ENCODE measurements around the gene HERPUD1. TPM values are rescaled to one million over a fixed set of nuclear protein-coding genes. Genes with fewer than 3 reads are reported as not detected.

HERPUD1 gene
- total RNA-seq, 1 donor from 2014 or later: 144 TPM

DNA sequence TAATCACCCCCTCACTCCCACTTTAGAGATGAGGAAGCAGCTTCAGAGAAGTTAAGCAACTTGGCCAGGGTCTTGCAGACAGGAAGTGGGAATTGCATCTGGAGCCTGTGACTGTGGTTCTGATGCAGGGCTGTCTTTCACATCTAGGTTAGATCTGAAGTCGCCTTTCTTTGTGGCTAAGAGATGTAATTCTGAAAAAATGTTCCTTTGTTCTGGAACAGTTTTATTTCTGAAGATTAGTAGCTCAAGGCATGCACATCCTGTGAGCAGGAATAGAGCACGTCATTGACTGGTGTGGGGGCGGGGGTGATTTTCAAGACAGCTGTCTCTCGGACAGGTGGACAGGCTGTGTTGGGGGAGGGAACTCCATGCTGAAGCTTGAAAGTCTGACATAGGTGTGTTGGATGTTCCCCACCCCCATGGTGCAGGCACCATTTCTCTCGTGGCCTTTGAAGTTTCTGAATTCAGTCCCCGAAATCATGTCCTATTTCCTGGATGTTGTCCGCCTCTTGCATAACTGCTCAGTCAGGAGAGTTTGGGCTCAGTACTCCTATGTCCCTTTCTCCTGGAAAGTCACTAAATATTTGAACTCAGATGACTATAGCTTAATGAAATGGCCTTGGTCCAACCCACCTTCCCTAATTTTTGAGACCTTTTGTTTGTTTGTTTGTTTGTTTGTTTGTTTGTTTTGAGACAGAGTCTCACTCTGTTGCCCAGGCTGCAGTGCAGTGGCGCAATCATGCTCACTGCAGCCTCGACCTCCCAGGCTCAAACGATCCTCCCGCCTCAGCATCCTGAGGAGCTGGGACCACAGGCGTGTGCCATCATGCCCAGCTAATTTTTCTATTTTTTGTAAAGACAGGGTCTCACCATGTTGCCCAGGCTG is 21.0 kb upstream of the HERPUD1 start:
- DNase-seq (ENCODE audit: low spot score): peak; percentile 21

DNA sequence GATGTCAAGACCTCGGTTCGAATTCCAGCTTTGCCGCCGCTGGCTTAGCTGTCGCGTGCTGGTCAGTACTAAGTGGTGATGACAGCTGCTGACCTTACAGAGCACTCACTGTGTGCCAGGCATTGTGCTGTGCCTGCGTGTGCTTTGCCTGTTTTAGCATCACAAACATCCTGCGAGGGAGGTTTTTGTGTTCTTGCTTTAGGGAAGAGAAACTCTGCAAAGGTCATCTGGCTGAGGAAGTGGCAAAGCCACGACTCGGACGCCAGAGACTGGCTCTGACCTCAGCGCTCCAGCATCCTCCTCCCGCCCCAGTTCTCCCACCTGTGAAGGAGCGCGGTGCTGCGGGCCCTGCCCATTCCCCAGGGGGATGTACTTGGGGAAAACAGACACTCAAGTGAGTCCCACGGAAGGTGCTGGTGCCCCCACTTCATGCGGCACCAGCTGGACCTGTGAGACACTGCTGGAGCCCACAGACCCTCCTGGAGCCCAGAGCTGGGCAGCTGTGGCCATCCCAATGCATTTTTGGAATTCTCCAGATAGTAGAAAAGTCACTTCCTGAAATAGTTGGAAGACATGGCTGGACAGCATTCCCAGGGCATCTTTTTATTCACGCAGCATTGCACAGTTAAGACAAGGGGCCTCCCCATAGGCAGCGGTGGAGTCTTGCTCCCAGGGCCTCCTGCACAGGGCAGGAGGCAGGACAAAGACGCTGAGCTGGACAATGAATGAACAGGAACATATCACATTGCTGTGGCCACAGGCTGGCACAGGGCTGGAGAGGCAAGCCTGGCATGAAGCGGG is 20.0 kb upstream of the HERPUD1 start:
- peak; percentile 48 for DNase-seq (ENCODE audit: low spot score)

DNA sequence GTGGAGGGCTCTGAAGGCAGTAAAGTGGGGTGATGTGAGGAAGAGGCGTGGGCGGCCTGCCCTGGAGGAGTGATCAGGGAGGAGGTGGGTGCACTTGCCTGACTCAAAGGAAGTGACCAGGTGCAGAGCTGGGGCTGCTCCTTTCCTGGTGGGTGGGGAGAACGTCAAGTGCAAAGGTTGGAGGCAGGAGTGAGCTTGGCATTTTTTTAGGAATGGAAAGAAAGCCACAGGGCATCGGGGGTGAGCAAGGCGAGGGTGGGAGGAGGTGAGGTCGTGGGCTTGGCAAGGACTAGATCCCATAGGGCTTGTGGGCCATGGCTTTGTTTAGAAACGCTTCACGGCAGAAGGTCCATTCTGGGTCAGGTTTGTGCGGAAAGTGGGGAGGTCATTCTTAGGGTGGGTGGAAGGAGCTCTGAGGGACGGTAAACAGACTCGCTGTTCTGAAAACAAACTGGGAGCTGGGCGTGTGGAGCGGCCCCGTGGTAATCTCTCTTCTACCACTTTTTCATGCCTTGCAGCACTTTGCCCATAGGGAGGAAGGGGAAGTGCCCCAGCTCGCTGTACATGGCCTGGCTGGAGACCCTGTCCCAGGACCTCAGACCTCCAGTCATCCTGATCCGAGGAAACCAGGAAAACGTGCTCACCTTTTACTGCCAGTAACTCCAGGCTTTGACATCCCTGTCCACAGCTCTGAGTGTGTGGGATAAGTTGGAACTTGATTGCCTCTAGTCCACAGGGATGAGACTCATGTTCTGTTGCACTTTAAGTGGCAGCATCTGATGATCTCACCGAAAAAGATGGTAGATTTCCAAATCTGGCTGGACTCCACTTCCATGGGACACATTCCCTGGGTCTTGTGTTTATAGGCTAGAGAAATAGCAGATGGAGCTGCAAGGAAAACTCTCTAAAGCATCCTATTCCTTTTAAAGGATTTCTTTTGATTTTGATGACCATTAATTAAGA is 18.9 kb upstream of the HERPUD1 start:
- no peak for DNase-seq (ENCODE audit: low spot score)

DNA sequence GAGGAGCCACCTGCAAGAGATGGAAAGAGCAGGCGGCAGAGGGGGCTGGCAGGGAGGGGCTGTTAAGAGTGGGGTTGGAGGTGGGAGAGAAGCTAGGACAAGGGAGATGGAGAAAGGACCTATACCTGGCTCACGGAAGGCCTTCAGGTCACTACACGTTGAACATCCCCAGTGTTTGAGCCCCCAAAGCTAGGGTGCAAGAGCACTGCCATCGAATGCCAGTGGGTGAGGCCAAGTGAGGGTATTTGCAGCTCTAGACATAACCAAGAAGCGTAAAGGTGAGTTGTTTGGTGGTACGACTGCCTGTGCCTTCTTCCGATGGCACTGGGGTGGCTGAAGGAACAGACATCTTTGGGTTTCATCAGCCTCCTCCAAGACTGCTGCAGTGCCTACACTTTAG is 17.0 kb upstream of the HERPUD1 start:
- DNase-seq (ENCODE audit: low spot score): no peak

DNA sequence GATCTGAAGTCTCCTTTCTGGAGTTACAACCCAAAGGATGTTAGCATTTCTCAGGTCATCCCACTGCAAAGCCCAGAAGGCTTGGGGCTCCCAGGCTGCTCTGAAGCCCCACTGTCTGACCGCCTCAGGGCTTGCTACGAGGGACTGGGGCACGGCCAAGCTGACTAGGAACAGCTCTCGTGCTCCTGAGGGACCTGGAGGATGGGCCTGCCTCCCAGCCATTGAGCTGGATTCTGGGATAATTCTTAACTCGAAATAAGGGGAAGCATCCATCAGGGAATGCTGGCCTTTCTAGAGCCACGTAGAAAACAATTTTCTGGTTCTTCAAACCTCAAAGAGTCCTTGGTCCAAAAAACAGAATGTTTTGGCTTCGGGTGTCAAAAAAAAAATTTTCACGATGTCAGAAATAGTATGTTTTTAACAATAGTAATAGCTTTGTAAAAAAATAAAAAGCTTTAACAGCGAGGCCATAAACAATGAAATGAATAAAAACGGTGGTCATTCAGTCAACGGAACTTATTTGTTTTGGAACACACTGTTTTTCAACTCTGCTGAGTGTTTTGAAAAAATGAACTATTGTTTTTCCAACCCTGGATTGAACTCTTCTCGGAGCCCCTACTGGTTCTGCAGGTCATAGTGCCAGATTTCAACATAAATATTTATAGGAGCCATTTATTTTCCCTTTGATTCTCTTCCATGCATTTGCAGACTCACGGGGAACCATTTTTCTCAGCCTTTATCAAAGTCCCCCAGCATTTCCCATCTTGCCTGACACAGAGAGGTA is 16.4 kb upstream of the HERPUD1 start:
- DNase-seq (ENCODE audit: low spot score): no peak

DNA sequence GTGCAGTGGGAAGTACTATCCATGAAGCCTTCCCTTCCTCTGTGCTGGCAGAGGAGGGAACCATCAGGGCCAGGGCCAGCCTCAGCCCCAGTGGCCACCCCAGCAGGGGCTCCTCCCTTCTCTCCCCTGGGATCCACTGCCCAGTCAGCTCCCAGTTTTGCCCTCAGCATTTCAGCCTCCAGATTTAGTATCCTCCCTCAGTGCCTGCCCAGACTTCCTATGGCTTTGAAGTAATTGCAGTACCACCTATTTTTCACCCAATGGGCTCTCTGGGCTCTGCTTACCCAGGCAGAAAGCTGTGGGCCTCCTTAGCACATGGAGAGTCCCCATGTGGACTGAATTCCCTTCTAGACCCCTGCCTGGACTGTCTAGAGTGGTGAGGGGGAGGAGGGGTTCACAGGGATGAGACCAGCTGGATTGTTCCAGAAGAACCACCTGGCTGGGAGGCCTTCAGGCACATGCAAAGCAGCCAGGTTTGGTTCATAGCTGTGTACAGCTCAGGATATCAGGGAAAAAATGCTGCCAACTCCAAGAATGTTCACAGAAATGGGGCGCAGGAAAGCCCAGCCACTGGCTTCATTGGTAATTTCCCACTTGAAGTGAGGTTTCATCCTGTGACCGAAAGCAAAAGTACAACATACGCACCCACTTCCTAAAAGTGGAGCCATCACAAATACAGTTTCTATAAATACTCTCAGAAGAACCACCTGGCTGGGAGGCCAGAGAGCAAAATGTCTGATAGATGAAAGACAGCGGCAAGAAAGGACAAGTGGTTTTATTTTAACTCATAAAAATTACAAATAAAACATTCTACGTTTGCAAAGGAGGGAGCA is 15.2 kb upstream of the HERPUD1 start:
- DNase-seq (ENCODE audit: low spot score): no peak

DNA sequence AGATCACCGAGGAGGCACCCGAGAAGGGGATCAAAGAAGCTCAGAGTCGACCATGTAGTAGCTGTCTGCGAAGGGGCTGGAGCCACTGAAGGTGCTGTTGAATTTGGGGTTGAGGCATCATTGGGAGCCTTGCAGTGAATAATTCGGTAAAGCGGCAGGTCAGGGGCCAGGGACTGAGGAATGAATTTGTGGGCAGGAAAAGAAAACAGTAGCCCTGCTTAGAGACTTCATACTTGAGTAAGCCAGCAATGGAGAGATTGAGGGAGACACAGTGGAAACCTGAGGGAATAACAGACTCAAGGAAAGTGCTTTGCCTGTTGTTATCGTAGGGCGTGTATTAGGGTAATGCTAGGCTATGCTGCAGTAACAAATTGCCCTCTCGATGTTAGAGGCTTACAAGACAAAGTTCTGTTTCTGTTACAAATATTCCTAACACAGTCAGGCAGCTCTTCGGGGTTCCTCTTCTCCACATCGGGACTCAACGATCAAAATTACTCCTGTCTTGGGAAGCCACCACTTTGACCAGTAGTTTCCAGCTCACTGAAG is 13.4 kb upstream of the HERPUD1 start:
- no peak for DNase-seq (ENCODE audit: low spot score)

DNA sequence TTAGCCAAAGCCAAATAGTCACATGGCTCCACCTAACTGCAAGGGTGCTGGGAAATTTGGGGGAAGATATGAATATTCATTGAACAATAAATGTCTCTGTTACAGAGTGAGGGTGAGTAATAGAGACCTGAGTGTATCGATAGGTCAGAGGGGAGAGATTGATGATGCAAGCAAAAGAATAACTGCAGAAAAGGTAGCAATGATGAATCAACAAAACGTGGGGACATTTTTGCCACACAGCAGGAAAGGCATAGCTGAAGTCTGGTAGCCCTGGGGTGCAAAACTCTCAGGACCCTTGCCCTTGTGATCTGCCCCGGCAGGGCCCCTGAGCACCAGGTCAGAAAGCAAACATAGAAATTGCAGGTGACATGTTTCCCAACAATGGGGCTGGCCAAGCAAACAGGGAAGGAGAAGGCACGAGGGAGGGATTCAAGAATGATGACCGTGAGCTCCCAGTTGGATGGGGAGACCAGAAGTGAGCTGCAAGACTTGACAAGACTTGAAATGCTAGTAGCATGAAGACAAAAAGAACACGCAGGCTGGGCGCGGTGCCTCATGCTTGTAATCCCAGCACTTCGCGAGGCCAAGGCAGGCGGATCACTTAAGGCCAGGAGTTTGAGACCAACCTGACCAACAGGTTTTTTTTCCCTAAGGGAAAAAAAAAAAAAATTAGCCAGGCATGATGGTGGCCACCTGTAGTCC is 12.7 kb upstream of the HERPUD1 start:
- no peak for DNase-seq (ENCODE audit: low spot score)

DNA sequence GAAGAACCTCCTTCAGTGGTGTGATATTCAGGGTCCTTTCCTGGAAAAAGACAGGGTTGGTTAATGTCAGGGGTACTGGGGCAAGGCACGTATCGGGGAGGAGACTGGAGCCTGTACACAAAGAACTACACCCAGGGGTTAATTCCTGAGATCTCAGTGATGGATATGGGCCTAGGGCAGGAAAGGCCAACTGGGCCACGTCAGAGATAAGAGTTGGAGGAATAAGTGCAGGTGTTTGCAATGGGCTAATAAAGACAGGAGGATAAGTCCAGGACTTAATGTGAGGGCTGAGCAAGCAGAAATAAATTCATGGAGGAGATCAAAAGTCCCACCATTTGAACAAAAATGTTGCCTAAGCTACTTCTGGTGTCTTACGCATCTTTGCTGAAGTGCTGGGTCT is 10.4 kb upstream of the HERPUD1 start:
- no peak for DNase-seq (ENCODE audit: low spot score)

DNA sequence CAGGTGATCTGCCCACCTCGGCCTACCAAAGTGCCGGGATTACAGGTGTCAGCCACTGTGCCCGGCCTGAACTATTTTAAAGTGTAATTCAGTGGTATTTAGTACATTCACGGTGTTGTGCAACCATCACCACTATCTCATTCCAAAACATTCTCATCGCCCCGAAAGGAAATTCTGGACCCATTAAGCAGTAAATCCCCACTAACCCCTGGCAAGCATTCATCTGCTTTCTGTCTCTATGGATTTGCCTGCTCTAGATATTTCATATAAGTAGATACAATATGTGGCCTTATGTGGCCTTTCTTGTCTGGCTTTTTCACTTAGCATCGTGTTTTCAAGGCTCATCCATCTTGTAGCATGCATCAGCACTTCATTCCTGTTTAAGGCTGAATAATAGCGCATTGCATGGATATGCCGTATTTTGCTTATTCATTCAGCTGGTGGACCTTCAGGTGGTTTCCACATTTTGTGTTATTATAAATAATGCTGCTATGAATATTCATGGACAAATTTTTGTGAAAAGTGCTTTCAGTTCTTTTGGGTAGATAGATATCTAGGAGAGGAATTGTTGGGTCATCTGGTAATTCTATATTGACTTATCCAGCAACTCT is 8.4 kb upstream of the HERPUD1 start:
- no peak for DNase-seq (ENCODE audit: low spot score)

DNA sequence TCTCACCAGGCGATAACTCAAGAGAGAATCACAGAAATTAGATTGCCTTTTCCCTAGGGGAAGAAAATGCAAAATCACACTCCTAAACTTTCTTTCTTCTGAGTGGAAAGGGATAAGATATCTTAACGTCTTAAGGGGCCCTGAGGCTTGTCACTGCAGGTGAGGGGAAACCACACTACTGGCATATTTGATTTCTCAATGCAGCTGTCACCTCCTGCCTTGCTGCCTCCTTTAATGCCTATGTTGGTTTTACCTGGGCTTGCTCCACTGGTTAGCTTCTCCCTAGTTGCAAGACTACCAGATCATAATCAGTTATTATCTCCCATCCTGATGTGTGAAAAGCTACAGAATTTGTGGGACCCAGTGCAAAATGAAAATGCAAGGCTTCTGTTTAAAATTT is 4.5 kb upstream of the HERPUD1 start:
- DNase-seq (ENCODE audit: low spot score): no peak

DNA sequence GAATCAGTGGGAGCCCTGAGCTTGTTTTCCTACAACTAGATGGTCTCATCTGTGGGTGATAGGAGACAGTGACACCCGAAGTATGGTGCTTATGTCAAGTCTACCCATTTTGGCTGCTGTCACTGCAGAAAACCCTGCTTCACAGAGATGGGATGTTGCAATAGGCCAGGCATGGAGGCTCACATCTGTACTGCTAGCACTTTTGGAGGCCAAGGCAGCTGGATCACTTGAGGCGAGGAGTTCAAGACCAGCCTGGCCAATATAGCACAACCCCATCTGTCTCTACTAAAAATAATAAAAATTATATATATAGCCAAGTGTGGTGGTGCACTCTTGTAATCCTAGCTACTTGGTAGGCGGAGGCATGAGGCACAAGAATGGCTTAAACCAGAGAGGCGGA is 2.3 kb upstream of the HERPUD1 start:
- DNase-seq (ENCODE audit: low spot score): no peak

DNA sequence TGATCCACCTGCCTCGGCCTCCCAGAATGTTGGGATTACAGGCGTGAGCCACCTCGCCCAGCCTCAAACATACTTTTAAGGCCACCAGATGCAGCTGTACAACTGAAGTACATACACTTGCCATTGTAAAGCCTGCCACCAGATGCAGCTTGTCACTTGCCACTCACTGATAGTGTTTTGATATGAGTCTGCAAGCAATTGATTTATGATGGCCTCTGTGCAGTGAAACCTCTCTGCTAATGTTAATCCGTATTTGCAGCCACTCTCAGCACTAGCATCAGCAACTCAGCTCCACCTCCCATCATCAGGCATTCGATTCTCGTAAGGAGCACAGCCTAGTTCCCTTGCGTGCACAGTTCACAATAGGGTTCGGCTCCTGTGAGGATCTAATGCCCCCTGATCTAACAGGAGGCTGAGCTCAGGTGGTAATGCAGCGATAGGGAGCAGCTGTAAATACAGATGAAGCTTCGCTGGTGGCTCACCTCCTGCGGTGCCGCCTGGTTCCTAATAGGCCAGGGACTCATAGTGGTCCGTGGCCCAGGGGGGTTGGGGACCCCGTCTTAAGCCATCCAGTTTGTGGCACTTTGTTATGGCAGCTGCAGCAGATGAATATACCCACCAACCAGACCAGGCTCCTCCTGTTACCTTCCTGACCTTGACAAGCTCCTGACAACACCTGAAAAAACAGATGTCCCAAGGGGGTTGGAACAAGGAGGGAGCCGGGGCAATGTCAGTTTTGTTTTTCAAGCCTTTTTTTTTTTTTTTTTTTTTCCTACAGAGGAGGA is 1.3 kb upstream of the HERPUD1 start:
- DNase-seq (ENCODE audit: low spot score): no peak

DNA sequence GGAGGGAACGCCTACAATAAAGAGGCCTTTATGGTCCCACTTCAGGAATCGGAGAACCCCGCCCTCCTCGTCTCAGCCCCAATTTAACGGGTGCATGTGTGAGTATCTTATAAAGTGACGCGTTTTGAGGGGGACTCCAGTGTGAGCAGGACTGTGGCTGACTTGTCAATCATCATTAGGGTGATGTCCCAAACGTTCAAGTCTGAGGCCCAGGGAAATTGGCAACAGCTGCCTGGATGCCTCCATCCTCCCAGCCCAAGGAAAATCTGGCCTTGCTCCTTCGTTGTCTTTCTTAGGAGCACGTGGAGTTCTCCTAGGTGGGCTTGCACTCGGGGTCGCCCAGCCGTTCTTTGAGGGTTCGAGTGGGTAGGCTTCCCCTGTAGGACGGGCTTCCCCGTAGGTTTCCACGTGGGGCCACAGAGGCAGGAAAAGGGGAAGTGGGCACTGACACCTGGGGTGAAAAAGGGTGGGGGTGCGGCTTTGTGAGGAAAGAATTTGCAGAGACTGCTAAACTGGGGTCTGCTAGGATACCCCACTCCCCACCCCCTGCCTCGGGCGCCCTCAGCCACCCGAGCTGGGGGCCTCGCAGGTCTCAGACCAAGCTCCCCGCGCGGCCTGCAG is 561 bp upstream of the HERPUD1 start:
- no peak for DNase-seq (ENCODE audit: low spot score)

DNA sequence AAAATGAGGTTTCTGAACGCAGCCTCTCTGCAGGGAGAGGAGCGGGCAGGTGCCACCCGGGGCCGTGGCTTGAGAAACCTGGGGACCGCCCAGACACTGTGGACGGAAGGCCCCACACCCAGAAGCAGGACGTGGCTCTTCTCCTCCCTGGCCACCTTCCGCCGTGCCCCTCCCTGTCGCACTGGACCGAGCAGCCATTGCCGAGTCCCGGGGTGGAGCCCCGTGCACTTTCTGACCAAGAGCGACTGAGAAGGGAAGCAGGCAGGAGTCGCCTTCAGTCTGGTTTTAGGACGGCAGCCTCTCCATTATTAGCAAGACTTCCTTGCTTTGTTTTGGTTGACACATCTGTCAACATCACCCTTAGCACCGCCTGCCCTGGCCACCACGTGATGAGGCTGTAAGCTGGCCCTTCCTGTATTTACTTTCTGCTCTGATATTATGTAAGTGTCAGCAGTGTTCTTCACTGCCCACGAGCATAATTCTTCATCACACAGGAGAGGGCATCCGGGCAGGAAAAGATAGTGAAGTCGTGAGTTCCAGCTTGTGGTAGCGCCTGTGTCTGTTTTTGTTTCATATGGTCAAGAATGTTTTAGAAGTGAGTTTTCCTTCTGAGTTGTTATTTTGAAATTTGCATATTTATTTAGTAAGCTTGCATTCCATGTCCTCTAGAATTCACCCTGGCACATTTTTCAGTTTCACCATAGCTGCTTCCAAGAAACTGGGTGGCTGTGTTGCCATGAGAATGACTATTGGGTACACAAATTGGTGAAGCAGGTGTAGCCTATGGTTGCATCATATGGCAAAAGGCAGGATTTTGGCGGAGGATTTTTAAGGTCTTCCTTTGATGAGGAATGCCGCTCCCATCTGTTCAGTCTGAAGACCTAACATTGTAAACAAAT is 1.0 kb downstream of the HERPUD1 start:
- DNase-seq (ENCODE audit: low spot score): peak; percentile 89

DNA sequence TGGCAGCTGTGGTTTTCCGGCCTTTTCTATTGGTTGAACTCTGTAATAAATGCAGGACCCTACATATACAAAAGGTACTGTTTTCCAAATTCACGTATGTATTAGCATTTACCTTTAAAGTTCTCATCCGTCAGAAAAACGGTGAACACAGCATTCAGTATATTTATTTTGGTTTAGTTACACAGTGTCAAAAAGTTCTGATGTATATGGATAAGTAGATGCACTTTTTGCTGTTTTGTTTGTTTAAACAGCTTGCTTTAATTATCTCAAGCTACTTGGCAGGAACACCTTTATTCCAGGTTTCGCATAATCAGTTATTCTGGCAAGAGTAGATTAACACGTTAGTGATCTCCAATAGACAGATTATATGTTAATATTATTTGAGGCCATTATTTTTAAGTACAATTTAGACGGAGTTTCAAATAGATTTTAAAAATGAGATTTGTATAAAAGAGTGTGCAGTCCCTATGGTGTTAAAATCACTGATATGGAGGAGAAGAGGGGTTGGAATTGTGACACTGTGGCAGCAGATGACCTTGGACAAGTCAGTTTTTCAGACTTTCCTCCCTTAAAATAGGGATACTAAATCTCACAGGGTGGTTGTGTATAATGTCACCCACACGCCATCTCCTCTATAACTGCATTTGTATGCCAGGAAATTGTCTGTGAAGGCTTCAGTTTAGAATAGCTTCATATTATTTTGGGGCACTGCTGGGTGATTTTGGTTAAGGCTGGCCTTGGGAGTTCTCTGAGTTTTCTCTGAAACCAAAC is 2.1 kb downstream of the HERPUD1 start:
- DNase-seq (ENCODE audit: low spot score): no peak
